ENCODE results near the gene PRKAR1B. TPM values are rescaled to one million over a fixed set of nuclear protein-coding genes. Genes with fewer than 3 reads are reported as not detected.

PRKAR1B gene
- total RNA-seq, 4 donors from 2014 or later = 8.2 to 12.3 (median 10.5) TPM

- Histone ChIP-seq H3K27ac (no peak overlapping the region), H3K9me3 (no peaks in the 10 kb centered on the region), H3K27me3 (no peaks in the 10 kb centered on the region), H3K4me1 (no peaks in the 10 kb centered on the region), H3K4me3 (no peak overlapping the region), H3K36me3 (no peaks in the 10 kb centered on the region)
- DNase-seq (ENCODE audit: low spot score in 2 of 2) = no peak
- 92% methylated on average over 7 of the region's 11 CpGs for WGBS
- TF ChIP-seq POLR2A (IDR thresholded peaks at IDR 0.05) (no peak), EP300 (IDR thresholded peaks at IDR 0.05) (no peak), POLR2AphosphoS5 (IDR thresholded peaks at IDR 0.05) (no peak), CTCF (IDR thresholded peaks at IDR 0.05) (no peak)
Measured at GRCh38 chr7:646951-647350, 80.1 kb downstream of the PRKAR1B start.

- Histone ChIP-seq H3K4me3 (no peak overlapping the region), H3K27me3 (no peaks in the 10 kb centered on the region), H3K9me3 (no peaks in the 10 kb centered on the region), H3K4me1 (no peaks in the 10 kb centered on the region), H3K27ac (no peak overlapping the region), H3K36me3 (no peaks in the 10 kb centered on the region)
- TF ChIP-seq POLR2A (IDR thresholded peaks at IDR 0.05) = no peak
- TF ChIP-seq POLR2AphosphoS5 (IDR thresholded peaks at IDR 0.05) = no peak
- TF ChIP-seq EP300 (IDR thresholded peaks at IDR 0.05) = no peak
- TF ChIP-seq CTCF (IDR thresholded peaks at IDR 0.05) = no peak
- no peak for DNase-seq (ENCODE audit: low spot score in 2 of 2)
- 82% methylated on average over 11 of the region's 11 CpGs for WGBS
Measured at GRCh38 chr7:646487-646886, 80.6 kb downstream of the PRKAR1B start.

GRCh38 chr7:645606-646005 lies 81.5 kb downstream of the PRKAR1B start:
- Histone ChIP-seq H3K36me3 (no peaks in the 10 kb centered on the region), H3K9me3 (no peaks in the 10 kb centered on the region), H3K27me3 (no peaks in the 10 kb centered on the region), H3K4me1 (no peaks in the 10 kb centered on the region), H3K4me3 (no peak overlapping the region), H3K27ac (no peak overlapping the region)
- TF ChIP-seq POLR2AphosphoS5 (IDR thresholded peaks at IDR 0.05) (no peak), EP300 (IDR thresholded peaks at IDR 0.05) (no peak), POLR2A (IDR thresholded peaks at IDR 0.05) (no peak), CTCF (IDR thresholded peaks at IDR 0.05) (no peak)
- WGBS = 94% methylated on average over 8 of the region's 13 CpGs
- peak in 1 of 2 donors; percentile 55 for DNase-seq (ENCODE audit: low spot score in 2 of 2)

- peak in 1 of 2 donors; percentile 63 for DNase-seq (ENCODE audit: low spot score in 2 of 2)
- TF ChIP-seq POLR2AphosphoS5 (IDR thresholded peaks at IDR 0.05) = no peak
- no peak for TF ChIP-seq EP300 (IDR thresholded peaks at IDR 0.05)
- Histone ChIP-seq H3K4me3 (no peak overlapping the region), H3K36me3 (no peaks in the 10 kb centered on the region), H3K9me3 (no peaks in the 10 kb centered on the region), H3K27me3 (no peaks in the 10 kb centered on the region), H3K4me1 (no peaks in the 10 kb centered on the region), H3K27ac (no peak overlapping the region)
- WGBS = 92% methylated on average over 32 of the region's 35 CpGs
Measured at GRCh38 chr7:644381-645305, 82.4 kb downstream of the PRKAR1B start.

- H3K4me1 ChIP-seq = no peaks in the 10 kb centered on the region
- no peak overlapping the region for H3K4me3 ChIP-seq
- H3K36me3 ChIP-seq = no peaks in the 10 kb centered on the region
- no peak for TF ChIP-seq EP300 (IDR thresholded peaks at IDR 0.05)
- TF ChIP-seq CTCF (IDR thresholded peaks at IDR 0.05) = no peak
- no peak for TF ChIP-seq POLR2AphosphoS5 (IDR thresholded peaks at IDR 0.05)
- TF ChIP-seq POLR2A (IDR thresholded peaks at IDR 0.05) = no peak
- H3K9me3 ChIP-seq = no peaks in the 10 kb centered on the region
- no peaks in the 10 kb centered on the region for H3K27me3 ChIP-seq
- WGBS = 97% methylated on average over 11 of the region's 11 CpGs
- DNase-seq (ENCODE audit: low spot score in 2 of 2) = no peak
- no peak overlapping the region for H3K27ac ChIP-seq
Measured at GRCh38 chr7:641966-642365, 85.1 kb downstream of the PRKAR1B start.
